ENCODE results near the gene REC8. TPM values are rescaled to one million over a fixed set of nuclear protein-coding genes. Genes with fewer than 3 reads are reported as not detected.

The REC8 gene
- total RNA-seq, 1 experiment from 2014 or later: 58.0 TPM

- Histone ChIP-seq H3K27ac (ENCODE audit: insufficient read length, low read depth, low read length) (no peak overlapping the region), H3K18ac (ENCODE audit: insufficient read length, low read depth, low read length) (no peak overlapping the region), H2BK20ac (ENCODE audit: low read depth, low read length, poor library complexity, severe bottlenecking) (no peak overlapping the region), H2AK5ac (ENCODE audit: insufficient read length, low read length) (no peak overlapping the region), H2BK120ac (ENCODE audit: low read depth, low read length, poor library complexity, severe bottlenecking) (no peak overlapping the region), H4K91ac (ENCODE audit: insufficient read length, low read depth, low read length) (no peak overlapping the region), H3K79me2 (ENCODE audit: insufficient read depth, low read length) (no peaks in the 10 kb centered on the region), H3K79me1 (ENCODE audit: insufficient read depth, low read depth, low read length, poor library complexity, severe bottlenecking) (no peaks in the 10 kb centered on the region), H3K14ac (ENCODE audit: insufficient read depth, low read length) (no peak overlapping the region), H3T11ph (ENCODE audit: low read length) (no peak overlapping the region), H3K9ac (ENCODE audit: extremely low read depth, insufficient read length, low read length) (no peak overlapping the region), H2AFZ (ENCODE audit: low read length) (no peak overlapping the region), H3K56ac (ENCODE audit: insufficient read length, low read depth, low read length) (no peak overlapping the region), H3K27me3 (ENCODE audit: insufficient read depth, low read length) (no peaks in the 10 kb centered on the region), H3K4me1 (ENCODE audit: insufficient read depth, low read length) (no peaks in the 10 kb centered on the region), H2BK15ac (ENCODE audit: low read depth, low read length) (no peak overlapping the region), H3K4me2 (ENCODE audit: insufficient read depth, insufficient read length, low read length) (no peak overlapping the region), H2BK12ac (ENCODE audit: insufficient read length, low read depth, low read length) (no peak overlapping the region), H4K5ac (ENCODE audit: insufficient read length, low read depth, low read length) (no peak overlapping the region), H3K23me2 (ENCODE audit: insufficient read length, low read depth, low read length, poor library complexity, severe bottlenecking) (no peaks in the 10 kb centered on the region), H4K20me1 (ENCODE audit: control insufficient read depth, insufficient read depth, insufficient read length) (no peaks in the 10 kb centered on the region), H3K23ac (ENCODE audit: insufficient read length, low read depth, low read length) (no peak overlapping the region), H4K8ac (replicated peaks; ENCODE audit: insufficient read length, low read depth, low read length) (no peak overlapping the region), H3K9me3 (ENCODE audit: control insufficient read depth, low read depth, low read length) (no peaks in the 10 kb centered on the region), H3K4ac (ENCODE audit: low read depth, low read length) (no peak overlapping the region), H2BK5ac (ENCODE audit: insufficient read length, low read length) (no peak overlapping the region)
- TF ChIP-seq CTCF (conservative IDR thresholded peaks at IDR 0.05): no peak
- H3K36me3 Mint-ChIP-seq (ENCODE audit: insufficient read depth in 1 of 3, low read depth in 3 of 3): peaks cover 38 to 80% (median 66%) of the 10 kb centered on the region in 3 experiments
- no peaks in the 10 kb centered on the region for H3K9me3 Mint-ChIP-seq
- 0 out of 5 replicates have a peak overlapping the region, but pooled peaks of 1 of the 2 experiments have one; percentile 10 for H3K4me3 Mint-ChIP-seq
- no peak overlapping the region for H3K27ac Mint-ChIP-seq
- no peak for DNase-seq
- H3K27me3 Mint-ChIP-seq (ENCODE audit: low read depth): no peaks in the 10 kb centered on the region; the same call in 1 of the 2 replicates
- WGBS (ENCODE audit: extremely low coverage, insufficient read length, low lambda C conversion rate): no CpG with 5 or more reads among the region's 18 CpGs
- H3K4me1 Mint-ChIP-seq: no peaks in the 10 kb centered on the region
Measured at GRCh38 chr14:24179961-24180796, 8.3 kb downstream of the REC8 start.
